SK-N-SH (cell line): ENCODE measurements around the gene ZBED1.

ENCODE experiments used
- CHD2 ChIP-seq: fragments of 150-350 bp; IDR thresholded peaks from 2 replicates; pipeline ENCODE4 v1.6.1; 2018; ENCODE audit warnings: low read length; ENCODE audit not compliant: partially characterized antibody
- CTCF ChIP-seq: fragments of 200-600 bp; sonication (generic); IDR thresholded peaks from 2 replicates; pipeline ENCODE4 v1.6.1; 2017; ENCODE audit warnings: antibody characterized with exemption, mild to moderate bottlenecking, moderate library complexity
- TF ChIP-seq, protein P1 (sequence below): fragments of 150-350 bp; IDR thresholded peaks from 2 replicates; pipeline ENCODE4 v1.6.1; 2017; ENCODE audit warnings: antibody characterized with exemption, low read length, low read depth, borderline replicate concordance
- TF ChIP-seq, protein P2 (sequence below): IDR thresholded peaks from 2 replicates; pipeline ENCODE4 v1.6.1; 2012; ENCODE audit warnings: mild to moderate bottlenecking, low read depth, low read length, moderate library complexity

DNA sequence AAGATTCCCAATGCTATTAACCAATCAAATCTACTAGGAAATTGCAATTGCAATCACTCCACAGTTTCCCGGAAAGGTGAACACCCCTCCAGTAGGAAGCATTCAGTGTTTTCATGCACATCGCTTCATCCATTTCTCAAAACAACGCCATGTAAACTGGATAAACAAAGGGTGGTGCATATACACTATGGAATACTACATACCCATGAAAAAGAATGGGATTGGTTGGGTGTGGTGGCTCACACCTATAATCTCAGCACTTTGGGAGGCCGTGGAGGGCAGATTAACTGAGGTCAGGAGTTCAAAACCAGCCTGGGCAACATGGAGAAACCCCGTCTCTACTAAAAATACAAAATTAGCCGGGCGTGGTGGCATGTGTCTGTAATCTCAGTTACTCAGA is 29.1 kb downstream of the ZBED1 start:
- no peak for TF ChIP-seq CTCF
- TF ChIP-seq CHD2 = no peak
- TF ChIP-seq, protein P1, sequence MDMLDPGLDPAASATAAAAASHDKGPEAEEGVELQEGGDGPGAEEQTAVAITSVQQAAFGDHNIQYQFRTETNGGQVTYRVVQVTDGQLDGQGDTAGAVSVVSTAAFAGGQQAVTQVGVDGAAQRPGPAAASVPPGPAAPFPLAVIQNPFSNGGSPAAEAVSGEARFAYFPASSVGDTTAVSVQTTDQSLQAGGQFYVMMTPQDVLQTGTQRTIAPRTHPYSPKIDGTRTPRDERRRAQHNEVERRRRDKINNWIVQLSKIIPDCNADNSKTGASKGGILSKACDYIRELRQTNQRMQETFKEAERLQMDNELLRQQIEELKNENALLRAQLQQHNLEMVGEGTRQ = no peak
- TF ChIP-seq, protein P2, sequence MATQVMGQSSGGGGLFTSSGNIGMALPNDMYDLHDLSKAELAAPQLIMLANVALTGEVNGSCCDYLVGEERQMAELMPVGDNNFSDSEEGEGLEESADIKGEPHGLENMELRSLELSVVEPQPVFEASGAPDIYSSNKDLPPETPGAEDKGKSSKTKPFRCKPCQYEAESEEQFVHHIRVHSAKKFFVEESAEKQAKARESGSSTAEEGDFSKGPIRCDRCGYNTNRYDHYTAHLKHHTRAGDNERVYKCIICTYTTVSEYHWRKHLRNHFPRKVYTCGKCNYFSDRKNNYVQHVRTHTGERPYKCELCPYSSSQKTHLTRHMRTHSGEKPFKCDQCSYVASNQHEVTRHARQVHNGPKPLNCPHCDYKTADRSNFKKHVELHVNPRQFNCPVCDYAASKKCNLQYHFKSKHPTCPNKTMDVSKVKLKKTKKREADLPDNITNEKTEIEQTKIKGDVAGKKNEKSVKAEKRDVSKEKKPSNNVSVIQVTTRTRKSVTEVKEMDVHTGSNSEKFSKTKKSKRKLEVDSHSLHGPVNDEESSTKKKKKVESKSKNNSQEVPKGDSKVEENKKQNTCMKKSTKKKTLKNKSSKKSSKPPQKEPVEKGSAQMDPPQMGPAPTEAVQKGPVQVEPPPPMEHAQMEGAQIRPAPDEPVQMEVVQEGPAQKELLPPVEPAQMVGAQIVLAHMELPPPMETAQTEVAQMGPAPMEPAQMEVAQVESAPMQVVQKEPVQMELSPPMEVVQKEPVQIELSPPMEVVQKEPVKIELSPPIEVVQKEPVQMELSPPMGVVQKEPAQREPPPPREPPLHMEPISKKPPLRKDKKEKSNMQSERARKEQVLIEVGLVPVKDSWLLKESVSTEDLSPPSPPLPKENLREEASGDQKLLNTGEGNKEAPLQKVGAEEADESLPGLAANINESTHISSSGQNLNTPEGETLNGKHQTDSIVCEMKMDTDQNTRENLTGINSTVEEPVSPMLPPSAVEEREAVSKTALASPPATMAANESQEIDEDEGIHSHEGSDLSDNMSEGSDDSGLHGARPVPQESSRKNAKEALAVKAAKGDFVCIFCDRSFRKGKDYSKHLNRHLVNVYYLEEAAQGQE = no peak
